C4-2B (cell line): ENCODE measurements around the gene ZFP57.

Experiments
- H3K27ac ChIP-seq: fragments of 450-650 bp; 2 replicates; pipeline ENCODE4 v1.5.1; 2017
- ZFX ChIP-seq: fragments of 450-650 bp; IDR thresholded peaks from 2 replicates; pipeline ENCODE4 v1.6.1; 2017
- TF ChIP-seq, protein P1 (sequence below): fragments of 450-650 bp; conservative IDR thresholded peaks from 2 replicates; pipeline ENCODE4 v1.5.1; 2017; ENCODE audit warnings: mild to moderate bottlenecking

ZFP57 gene

GRCh38 chr6:29626948-29627754 is 53.8 kb downstream of the ZFP57 start:
- no peak overlapping the region for H3K27ac ChIP-seq
- no peak for TF ChIP-seq ZFX
- TF ChIP-seq, protein P1, sequence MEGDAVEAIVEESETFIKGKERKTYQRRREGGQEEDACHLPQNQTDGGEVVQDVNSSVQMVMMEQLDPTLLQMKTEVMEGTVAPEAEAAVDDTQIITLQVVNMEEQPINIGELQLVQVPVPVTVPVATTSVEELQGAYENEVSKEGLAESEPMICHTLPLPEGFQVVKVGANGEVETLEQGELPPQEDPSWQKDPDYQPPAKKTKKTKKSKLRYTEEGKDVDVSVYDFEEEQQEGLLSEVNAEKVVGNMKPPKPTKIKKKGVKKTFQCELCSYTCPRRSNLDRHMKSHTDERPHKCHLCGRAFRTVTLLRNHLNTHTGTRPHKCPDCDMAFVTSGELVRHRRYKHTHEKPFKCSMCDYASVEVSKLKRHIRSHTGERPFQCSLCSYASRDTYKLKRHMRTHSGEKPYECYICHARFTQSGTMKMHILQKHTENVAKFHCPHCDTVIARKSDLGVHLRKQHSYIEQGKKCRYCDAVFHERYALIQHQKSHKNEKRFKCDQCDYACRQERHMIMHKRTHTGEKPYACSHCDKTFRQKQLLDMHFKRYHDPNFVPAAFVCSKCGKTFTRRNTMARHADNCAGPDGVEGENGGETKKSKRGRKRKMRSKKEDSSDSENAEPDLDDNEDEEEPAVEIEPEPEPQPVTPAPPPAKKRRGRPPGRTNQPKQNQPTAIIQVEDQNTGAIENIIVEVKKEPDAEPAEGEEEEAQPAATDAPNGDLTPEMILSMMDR: no peak

GRCh38 chr6:29625337-29625930 is 55.5 kb downstream of the ZFP57 start:
- TF ChIP-seq, protein P1: no peak
- TF ChIP-seq ZFX: no peak
- no peak overlapping the region for H3K27ac ChIP-seq

- no peak overlapping the region for H3K27ac ChIP-seq
Observed at GRCh38 chr6:29624520-29624961, 56.4 kb downstream of the ZFP57 start.

More at GRCh38 chr6:29624520-29624961, 56.4 kb downstream of the ZFP57 start:
- no peak for TF ChIP-seq ZFX
- TF ChIP-seq, protein P1: no peak
